SIG-M5 treated with dmso at 0.1 percent for 504 hours (cell line): ENCODE results near the gene RPL11.
"Not testable (repeated sequence)": the region's sequence is repeated elsewhere in the genome, so short reads cannot be mapped to it uniquely, and the experiment has no call there.

Experiments
- DNase-seq: peaks from one replicate; lab custom pipeline; 2025; ENCODE audit not compliant: unreplicated experiment; lab: John Stamatoyannopoulos, UW

The RPL11 gene

DNA sequence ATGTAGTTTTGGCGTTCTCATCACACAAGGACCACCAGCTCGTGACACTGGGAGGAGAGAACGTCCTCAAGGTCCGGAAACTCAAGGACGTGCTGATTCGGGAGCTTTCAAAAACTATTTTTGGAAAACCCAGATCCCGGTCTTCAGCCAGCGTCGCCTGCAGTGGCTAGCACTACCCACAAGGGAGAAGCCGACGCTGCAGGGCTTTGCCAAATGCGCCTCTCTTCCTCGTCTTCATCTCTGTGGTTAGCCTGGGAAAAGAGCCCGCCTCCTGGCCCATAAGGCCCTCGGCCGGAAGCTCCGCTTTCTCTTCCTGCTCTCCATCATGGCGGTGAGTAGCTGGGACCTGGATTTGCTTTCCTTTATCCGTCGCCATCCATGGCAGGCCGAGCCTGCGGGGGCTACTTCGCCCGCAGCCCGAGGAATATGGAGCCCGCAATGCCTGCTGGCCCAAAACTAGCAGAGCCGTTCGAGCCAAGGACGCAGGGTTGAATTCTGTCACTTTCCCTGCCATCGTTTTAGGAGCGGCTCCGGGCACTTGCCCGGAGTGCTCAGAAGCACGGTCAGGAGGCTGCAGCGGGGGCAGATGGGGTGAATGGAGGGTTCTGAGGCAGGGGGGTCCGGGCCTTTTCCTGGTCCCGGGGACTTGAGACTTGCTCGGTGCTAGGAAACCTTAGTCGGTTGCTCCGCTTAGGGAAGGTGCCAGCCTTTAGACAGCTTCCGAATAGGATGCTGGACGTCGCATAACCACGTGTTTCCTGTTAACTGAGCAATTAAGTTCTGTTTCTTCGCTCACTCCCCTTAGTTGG lies at the start of gene RPL11:
Gene RPL11, plus strand, starts transcription at position 308 of the 809 bp plus-strand sequence. Its CDS starts 18 bp downstream, at position 326.
- DNase-seq, result peak; percentile 94

DNA sequence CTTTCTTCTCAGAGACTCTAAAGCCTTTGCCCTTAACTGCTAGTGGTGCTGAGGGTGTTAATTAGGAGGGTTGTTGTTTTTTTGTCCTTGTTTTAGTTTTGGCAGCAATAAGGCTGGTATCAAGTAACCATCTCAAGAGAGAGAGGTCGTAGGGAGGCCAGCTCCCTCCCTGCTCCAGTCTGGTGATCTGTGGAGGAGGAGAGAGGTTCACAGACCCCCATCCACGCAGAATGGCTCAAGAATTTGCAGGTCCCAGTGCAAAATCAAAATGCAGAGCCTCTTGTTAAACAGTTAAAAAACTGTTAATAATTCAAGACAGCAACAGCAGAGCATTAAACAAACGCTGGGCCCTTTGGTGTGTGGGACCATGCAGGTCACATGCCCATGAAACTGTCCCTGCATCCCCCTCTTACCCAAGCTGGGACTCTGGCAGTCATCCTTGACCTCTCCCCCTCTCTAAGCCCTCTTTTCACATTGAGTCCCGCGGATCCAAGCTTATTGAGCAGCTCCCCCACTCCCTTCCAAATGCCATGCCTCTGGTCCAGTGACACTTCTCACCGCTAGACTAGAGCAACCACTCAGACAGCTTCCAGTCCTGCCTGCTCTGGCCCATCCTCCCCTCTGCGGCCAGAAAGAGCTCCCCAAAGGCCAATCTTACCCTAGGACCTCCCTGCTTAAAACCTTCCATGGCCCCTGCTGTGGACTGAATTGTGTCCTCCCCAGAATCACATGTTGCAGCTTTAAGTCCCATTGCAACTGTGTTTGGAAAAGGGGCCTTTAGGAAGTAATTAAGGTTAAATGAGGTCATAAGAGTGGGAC lies 47.7 kb upstream of the RPL11 start:
- DNase-seq, result no peak

DNA sequence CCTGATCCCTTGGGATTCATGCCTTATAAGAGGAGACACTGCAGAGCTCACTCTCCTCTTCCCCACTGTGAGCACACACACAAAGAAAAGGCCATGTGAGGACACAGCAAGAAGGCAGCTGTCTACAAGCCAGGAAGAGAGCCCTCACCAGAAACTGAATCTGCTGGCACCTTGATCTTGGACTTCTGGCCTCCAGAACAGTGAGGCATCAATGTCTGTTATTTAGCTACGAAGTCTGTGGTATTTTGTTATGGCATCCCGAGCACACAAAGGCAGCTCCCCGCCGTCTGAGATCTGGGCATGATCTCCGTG lies 47.1 kb upstream of the RPL11 start:
- no peak for DNase-seq

DNA sequence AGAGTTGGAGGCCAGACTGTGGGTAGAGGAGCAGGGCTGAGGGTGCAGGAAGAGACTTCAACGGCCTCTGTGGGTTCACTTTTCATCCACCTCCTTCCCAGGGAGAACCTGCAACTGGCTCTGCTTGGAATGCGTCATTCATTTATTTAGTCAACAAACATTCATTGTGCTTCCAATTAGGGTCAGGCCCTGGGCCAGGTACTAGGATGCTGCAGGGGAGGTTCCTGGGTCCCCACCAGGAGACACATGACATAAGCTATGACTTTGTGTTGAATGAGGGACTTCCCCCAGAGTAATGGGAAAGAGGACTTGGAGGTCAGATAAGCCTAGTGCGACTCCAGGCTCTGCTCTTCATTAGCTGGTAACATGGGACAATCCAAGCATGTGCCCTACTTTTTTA lies 46.3 kb upstream of the RPL11 start:
- peak; percentile 2 for DNase-seq

DNA sequence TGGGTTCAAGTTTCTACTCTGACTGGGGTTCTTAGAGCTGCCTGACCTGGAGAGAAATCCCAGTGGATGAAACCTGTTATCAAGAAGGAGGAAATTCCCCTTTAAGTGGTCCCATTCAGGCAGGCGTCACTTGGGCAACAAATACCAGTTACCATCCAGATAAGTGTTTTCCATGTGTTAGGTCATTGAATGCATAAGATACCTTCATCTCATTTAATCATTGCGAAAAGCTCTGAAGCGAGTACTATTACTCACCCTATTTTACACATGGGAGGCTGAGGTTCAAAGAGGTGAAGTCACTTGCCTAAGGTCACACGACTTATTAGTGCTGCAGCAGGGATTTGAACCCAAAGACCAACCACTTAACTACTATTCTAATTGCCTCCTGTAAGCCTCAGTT lies 45.5 kb upstream of the RPL11 start:
- DNase-seq, result no peak

DNA sequence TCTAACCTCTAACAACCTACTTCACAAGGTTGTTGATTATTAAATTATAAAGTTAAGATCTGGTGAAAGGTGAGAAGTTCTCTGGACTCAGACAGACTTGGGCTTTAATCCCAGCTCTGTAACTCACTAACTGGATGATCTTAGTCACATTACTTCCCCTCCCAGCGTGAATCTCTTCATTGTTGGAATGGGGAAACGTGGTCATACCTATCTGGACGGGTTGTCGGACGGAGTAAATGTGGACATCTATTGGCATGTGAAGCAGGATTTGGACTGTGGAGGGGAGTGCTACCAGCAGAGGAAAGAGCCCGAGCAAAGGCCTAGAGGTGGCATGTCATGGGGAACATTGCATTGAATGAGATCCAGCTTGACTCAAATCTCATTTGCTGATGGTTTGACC lies 45.1 kb upstream of the RPL11 start:
- DNase-seq, result no peak

DNA sequence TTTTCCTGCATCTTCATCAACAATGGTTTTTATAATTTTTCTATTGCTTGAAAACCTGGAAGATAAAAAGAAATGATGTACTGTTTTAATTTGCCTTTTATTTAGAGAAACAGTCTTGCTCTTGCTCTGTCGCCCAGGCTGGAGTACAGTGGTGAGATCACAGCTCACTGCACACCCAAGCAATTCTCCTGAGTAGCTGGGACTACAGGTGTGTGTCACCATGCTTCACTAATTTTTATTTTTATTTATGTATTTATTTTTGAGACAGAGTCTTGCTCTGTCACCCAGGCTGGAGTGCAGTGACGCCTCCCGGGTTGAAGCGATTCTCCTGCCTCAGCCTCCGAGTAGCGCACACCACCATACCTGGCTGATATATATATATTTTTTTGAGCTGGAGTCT lies 43.0 kb upstream of the RPL11 start:
- DNase-seq, result no peak

DNA sequence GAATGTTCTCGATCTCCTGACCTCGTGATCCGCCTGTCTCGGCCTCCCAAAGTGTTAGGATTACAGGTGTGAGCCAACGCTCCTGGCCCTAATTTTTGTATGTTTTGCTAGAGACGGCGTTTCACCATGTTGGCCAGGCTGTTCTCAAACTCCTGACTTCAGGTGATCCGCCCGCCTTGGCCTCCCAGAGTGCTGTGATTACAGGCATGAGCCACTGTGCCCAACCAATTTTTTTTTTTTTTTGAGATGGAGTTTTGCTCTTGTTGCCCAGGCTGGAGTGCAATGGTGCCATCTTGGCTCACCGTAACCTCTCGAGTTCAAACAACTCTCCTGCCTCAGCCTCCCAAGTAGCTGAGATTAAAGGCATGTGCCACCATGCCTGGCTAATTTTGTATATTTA lies 42.4 kb upstream of the RPL11 start:
- DNase-seq, result not testable (repeated sequence)

DNA sequence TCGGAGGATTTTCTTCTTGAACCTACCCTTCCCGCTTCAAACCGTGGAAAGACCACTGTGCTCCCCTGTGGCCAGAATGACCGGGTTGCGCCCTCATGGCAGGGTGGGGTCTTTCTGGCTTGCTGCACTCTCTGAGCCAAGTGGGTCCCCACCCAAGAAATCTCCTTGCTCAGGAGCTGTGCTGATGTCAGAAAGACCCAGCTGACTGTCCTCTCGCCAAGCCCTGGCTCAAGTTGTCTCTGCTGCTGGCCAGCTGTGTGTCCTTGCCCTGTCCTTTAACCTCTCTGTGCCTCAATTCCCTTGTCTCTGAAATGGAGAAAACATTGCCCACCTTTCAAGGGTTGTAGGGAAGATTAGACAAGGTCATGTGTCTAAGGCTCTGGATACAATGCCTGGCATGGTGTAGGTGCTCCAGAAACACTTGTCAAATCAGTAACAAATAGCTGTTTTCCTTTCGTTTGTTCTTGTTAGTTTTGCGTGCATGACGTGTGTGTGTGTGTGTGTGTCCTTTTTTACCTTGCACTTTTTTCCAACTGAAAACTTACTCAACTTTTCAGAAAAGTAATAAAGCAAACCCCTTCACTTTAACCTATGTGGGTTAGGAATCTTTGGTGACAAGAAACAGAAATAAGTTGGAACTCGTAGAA lies 41.1 kb upstream of the RPL11 start:
- no peak for DNase-seq

DNA sequence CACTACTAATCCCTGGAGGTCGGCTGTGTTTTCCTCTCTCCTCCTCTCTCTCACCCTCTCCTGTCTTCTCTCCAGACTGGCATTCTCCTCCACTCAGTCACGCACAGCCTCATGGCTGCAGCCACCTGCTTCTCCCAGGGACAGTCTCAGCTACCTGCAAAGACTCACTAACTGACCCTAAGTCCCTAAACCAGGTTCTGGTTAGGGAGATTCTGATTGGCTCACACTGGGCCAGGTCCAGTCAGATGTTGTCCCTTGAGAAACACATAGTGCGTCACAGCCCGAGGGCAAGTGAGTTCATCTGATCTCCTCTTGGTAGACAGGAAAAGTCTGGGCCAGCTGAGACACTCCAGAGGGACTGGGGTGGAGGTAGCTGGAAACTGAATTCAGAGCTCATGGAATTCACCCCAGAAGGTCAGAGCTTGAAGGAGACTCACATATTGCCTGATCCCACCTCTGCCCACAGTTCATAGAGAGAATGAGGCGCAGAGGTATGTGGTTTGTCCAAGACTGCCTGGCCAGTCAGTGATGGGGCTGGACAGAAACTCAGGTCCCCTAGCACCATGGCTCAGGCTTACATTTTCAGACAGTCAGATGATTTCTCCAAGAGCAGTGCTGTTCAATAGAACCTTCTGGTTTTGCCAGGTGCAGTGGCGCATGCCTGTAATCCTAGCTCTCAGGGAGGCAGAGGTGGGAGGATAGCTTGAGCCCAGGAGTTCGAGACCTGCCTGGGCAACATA lies 40.4 kb upstream of the RPL11 start:
- peak; percentile 46 for DNase-seq

DNA sequence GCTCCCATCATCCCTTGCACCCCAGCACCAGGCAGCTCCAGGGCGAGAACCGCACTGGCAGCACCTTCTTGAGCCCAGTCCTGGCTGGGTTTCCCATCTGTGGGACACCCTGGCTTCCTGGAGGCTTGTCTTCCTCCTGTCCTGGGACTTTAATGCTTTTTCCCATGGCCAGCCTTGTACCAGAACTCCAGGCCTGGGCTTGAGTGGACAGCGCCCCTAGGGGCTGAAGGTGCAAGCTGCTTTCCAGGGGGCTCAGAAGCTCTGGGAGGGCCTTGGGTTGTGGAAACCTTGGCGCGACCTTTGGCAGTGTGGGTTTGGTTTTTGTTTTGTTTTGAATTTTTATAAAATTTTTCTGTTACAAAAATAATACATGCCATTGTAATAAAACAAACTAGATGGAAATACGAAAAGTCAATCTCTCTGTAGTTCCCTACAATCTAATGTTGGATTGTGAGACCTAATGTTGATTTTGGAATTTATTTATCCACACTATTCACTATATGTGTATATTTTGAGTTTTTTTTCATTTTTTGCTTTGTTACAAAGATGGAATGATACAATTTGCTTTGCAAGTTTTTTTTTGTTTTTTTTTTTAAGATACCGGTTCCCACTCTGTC lies 33.8 kb upstream of the RPL11 start:
- DNase-seq, result peak; percentile 22

DNA sequence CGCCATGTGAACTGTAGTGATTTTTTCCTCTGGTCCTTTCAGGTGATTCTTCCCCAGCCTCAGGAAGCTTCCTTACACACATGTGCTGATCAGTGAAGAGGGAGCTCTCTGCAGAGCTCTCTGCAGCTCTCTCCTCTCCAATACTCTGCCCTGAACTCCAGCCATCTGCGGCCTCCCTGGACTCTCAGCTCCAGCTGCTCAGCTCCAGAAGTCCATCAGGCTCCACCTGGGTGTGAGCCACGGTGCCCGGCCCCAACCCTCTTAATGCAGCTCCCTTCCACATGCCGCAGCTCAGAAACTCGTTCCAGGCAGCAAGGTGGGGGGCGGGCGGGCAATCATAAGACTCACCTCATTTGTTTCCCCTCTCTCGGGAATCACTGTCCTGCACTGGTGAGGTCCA lies 30.9 kb upstream of the RPL11 start:
- no peak for DNase-seq

DNA sequence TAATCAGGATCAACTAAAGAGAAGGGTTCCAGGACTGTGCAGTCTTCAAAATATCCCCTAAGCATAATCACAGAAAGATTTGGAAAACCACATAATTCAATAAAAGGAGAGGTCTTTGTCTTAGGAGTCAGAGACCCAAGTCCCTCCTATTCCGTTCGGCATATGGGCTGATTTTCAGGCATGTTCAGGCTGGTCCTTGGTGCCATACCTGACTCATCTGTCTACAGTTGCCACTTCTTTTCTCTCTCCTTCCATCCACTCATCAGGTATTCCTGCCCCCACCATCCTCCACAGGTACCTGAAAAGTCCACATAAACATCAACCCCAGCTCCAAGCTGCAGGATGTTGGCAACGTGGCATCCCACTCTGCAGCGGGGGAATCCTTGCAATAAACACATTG lies 29.7 kb upstream of the RPL11 start:
- no peak for DNase-seq

DNA sequence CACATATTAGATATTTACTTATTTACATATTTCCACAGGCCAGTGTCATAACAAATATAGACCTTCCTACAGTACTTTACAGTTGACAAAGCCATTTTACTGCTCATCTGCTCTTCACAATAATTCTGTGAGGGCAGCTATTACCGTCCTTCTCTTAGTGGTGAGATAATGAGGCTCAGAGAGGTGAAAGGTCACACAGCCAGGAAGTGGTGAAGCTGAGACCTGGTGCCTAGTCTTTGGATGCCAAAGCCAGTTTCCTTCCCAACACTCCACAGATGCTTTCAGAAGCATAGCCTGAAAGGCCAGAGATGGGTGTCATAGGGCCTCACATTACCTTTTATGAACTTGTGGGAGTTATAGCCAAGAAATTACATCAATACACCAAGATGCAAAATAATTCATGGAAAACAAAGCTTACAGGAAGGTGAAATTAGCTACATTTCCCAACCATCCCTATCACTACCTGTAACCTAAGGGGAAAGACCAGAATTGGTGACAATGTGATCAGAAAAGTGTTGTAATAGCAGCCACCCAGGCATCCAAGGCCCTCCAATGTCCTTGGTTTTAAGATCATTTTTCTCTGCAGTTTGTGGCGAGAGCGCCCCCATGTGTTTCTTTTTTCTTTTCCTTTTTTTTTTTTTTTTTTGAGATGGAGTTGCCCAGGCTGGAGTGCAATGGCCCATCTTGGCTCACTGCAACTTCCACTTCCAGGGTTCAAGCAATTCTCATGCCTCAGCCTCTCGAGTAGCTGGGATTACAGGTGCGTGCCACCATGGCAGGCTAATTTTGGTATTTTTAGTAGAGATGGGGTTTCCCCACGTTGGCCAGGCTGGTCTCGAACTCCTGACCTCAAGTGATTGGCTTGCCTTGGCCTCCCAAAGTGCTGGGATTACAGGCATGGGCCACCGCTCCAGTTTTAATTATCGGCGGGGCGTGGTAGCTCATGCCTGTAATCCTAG lies 26.5 kb upstream of the RPL11 start:
- DNase-seq, result peak; percentile 39

DNA sequence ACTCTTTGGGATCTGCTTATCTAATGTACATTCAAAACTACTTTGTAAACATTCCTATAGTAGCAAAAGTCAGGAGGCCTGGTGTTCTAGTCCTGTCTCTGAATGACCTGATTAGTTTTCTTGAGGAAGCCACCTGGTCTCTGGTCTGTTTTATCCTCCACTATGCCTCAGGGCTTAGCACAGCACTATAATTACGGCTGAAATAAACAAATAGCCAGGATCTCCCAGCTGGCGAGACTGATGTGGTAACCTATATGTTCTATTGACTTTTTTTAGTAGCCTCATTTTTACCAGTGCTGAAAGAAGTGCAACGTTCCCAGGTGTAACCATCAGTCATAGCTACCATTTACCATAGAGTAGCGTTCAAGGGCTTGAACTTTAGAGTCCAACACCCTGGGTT lies 24.2 kb upstream of the RPL11 start:
- DNase-seq, result no peak

DNA sequence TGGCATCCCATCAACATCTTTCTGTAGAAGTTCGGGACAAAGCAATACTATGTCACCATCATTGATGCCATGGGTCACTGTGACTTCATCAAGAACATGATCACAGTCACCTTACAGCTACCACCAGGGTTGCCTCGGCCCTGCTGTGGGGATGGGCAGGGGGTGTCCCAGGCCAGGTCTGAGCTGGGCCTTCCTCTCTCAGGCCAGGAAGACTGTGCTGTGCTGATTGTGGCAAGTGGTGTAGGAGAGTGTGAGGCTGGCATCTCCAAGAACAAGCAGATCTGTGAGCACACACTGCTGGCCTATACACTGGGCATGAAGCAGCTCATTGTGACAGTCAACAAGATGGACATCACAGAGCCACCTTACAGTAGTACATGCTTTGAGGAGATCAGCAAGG lies 20.9 kb upstream of the RPL11 start:
- DNase-seq, result no peak

DNA sequence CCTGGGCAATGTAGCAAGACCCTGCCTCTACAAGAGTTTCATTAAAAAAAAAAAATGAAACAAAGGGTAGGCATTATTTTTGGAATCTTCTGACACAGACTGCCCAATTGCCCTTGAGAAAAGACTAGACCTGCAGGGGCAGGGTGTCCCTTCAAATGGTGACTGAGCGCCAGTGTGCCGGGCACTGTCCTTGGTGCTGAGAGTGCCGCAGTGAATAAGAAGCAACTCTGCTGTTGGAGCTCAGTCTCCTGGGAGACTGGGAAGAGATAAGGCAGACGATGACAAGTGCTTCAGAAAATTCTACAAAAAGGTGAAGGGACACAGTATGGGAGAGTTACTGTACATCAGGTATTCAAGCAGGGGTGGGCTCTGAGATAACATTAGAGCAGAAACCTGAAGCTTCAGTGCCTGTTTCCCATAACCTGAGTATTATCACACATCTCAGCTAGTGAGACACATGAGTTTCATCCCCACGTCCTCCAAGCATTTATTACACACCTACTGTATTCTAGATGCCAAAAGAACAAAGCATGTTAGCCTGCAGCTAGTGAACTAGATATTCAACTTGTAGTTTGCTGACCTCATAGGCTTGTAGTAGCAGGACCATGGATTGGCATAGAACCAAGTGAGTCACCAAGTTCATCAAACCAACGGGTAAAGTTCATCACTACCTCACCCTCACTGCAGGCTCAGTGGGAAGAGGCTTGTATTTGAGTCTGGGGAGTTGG lies 18.4 kb upstream of the RPL11 start:
- DNase-seq, result peak; percentile 21

DNA sequence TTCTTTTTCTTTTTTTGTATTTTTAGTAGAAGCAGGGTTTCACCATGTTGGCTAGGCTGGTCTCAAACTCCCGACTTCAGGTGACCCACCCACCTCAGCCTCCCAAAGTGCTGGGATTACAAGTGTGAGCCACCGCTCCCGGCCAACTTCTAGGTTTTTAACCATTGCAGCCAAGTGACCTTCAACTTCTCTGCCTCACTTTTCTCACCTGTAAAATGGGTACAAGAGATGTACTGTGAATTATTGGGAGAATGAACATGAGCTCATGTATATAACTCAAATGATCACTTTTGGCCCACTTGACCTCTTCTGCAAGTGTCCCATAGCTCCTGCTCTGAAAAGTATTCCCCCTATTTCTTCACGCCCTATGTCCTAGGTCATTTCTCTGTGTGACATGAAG lies 11.8 kb upstream of the RPL11 start:
- DNase-seq, result no peak

DNA sequence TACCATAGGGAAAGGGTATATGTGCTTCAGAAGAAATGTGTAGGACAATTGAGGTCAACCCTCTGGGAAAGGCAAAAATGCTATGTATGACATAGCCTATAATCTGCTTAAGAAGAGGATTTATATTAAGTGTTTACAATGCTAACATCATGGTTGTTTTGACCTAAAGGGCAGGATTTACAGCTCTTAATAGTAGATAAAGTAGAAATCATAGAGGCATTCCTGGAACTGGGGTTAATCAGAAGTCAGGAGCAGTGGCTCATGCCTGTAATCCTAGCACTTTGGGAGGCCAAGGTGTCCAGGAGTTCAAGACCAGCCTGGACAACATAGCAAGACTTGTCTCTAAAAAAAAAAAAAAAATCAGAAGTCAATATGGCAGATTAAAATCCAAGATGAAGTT lies 8.7 kb upstream of the RPL11 start:
- no peak for DNase-seq
